ENCODE data around the gene HMX2.

HMX2 gene

GRCh38 chr10:123139521-123140163, 8.3 kb upstream of the HMX2 start:
- DNase-seq, result peak; percentile 32

- peak; percentile 39 for DNase-seq
Observed at GRCh38 chr10:123140164-123140982, 7.6 kb upstream of the HMX2 start.

- no peak for DNase-seq
Observed at GRCh38 chr10:123140983-123141390, 6.9 kb upstream of the HMX2 start.

GRCh38 chr10:123141791-123142700, 5.9 kb upstream of the HMX2 start:
- DNase-seq, result no peak

DNA sequence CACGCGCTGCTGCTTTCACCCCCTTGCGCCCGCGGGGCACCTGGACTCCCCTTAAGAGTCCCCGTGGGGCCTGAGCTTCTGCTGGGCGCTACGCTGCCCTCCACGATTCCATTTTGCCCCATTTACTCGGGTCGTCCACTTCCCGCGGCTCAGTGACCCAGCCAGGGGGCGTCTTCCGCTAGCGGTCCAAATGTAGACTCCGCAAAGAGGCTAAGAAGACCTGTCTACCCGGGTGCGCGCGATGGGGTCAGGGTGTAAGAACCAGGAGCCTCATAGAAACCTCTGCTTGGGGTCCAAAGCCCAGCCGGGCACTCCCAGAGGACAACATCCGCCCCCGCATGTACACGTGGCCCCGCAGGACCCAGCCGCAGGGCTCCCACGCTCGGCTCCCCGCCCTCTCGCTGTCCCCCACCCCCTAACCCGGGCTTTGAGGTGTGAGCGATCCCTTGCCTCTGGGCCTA, 5.2 kb upstream of the HMX2 start:
- no peak for DNase-seq

GRCh38 chr10:123143162-123143824, 4.6 kb upstream of the HMX2 start:
- no peak for DNase-seq

- DNase-seq, result no peak
Observed at GRCh38 chr10:123143825-123144168, 4.1 kb upstream of the HMX2 start.

GRCh38 chr10:123144697-123145541, 3.0 kb upstream of the HMX2 start:
- no peak for DNase-seq

DNA sequence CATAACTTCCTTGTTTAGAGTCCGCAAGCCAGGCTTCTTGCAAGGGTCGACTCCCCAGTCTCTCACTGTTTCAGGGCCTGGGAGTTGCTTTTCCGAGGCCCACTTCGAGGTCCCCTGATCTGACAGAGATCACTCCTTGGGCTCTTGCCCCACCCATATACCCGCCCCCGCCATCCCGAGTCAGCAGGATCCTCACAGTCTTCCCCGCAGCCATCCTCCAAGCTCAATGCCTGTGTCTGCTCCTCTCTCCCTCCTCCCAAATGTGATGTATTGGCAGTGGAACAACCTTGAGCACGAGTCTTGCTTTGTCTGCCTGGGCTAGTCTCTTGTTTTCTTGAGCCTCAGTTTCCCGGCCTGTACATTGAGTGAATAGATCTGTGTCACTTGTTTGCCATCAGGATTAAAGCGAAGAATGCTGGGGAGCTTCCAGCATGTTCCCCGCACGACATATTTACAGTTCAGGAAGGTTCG, 2.4 kb upstream of the HMX2 start:
- DNase-seq, result no peak

DNA sequence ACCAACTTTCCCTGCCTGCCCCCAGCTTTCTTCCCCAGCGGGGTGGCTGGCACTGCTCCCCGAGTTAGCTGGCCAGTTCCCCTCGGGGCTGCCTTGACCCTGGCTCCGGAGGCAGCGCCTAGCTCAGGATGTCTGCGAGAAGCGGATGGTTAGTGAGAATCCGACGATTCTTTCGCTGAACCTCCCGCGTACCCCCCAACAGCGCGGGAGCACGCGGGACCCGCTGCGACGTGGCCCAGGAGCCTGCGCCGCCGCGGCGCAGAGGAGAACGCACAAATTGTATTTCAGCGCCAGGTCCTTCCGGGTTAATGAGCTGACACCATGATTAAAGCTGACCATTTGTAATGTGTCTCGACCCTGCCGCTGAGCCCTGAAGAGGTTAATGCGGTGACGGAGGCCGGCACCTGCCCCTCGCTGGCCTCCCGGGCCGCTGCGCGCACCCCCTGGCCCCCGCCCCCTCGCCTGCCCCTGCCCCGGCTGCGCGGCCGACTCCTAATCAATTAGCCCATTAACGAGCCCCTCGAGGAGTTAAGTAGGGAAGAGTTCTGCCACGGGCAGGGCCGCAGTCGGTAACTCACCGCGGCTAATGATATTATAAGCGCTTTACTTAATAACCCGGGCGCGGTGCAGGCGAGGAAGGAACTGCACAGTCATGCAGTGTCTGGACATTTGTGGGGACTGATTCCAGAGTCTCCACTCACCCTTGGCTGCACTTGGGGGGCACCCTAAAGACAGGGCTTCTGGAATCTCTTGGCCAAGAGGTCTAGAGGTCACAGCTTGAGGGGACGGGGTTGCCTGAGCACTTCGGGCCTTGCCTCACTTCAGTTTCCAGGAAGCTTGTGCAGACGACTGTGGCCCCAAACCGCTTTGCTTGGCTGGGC, 1.7 kb upstream of the HMX2 start:
- DNase-seq, result no peak

GRCh38 chr10:123146894-123147634, 872 bp upstream of the HMX2 start:
- no peak for DNase-seq

GRCh38 chr10:123148414-123149161, 652 bp downstream of the HMX2 start:
- no peak for DNase-seq

DNA sequence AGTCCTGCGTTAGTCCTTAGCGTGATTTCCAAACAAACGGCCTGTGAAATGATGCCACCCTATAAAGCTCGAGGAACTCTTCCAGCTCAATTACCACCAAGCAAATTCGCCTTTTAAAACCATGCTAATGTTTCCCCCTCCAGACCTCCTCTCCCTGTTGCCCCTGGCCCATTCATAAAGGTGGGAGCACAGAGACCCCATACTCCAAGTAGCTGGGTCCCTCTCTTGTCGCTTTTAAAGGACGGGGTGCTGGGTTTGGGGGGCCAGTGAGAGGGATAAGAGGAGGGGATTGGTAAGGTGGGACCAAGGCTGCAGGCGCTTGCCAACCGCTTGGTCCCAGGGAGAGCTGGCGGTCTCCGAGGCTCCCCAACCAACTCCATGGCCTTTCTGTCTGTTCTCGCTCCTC, 1.2 kb downstream of the HMX2 start:
- DNase-seq, result no peak

- DNase-seq, result peak; percentile 64
Observed at GRCh38 chr10:123149568-123150270, 1.8 kb downstream of the HMX2 start.

GRCh38 chr10:123150271-123150985, 2.5 kb downstream of the HMX2 start:
- no peak for DNase-seq

GRCh38 chr10:123150986-123151736, 3.2 kb downstream of the HMX2 start:
- DNase-seq, result peak; percentile 63

DNA sequence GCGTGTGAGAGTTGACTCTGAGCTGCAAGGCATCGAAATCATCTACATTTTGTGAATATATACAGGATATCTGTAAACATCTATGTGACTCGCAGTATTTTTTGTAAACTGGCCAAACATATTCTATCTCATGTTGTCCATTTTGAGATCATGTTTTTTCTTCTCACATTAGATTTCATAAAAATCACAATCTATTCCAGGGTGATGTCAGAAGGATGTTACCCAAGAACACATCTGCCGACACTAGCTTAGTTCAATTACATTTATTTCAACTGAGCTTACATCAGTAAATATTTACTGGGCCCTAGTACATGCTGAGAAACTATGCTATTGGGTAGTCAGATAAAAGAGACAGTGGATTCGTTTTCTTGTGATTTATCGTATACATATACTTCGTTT, 3.8 kb downstream of the HMX2 start:
- no peak for DNase-seq
